ENCODE data around the gene ZNF444.

GRCh38 chr19:56092685-56093631 is 48.1 kb upstream of the ZNF444 start:
- TF ChIP-seq, protein P1, sequence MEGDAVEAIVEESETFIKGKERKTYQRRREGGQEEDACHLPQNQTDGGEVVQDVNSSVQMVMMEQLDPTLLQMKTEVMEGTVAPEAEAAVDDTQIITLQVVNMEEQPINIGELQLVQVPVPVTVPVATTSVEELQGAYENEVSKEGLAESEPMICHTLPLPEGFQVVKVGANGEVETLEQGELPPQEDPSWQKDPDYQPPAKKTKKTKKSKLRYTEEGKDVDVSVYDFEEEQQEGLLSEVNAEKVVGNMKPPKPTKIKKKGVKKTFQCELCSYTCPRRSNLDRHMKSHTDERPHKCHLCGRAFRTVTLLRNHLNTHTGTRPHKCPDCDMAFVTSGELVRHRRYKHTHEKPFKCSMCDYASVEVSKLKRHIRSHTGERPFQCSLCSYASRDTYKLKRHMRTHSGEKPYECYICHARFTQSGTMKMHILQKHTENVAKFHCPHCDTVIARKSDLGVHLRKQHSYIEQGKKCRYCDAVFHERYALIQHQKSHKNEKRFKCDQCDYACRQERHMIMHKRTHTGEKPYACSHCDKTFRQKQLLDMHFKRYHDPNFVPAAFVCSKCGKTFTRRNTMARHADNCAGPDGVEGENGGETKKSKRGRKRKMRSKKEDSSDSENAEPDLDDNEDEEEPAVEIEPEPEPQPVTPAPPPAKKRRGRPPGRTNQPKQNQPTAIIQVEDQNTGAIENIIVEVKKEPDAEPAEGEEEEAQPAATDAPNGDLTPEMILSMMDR (conservative IDR thresholded peaks at IDR 0.05; ENCODE audit: low read length), result no peak
- no peak for TF ChIP-seq EZH2phosphoT487 (IDR thresholded peaks at IDR 0.05; ENCODE audit: borderline replicate concordance)
